CD14-positive monocyte (primary cell): Measurements from ENCODE around the gene NXF3. TPM values are rescaled to one million over a fixed set of nuclear protein-coding genes. Genes with fewer than 3 reads are reported as not detected.
"Not testable (repeated sequence)": the region's sequence is repeated elsewhere in the genome, so short reads cannot be mapped to it uniquely, and the experiment has no call there.

Experiments
- DNase-seq, 3 donors: peaks; one replicate each; pipeline ENCODE4 v3.0.0-alpha.2; 2011 to 2022
- H2AFZ ChIP-seq: 2 replicates; pipeline ENCODE4 v1.6.0; 2012; ENCODE audit warnings: mild to moderate bottlenecking, low read depth, low read length, inconsistent platforms; ENCODE audit not compliant: insufficient read depth, poor library complexity, severe bottlenecking
- H3K27ac ChIP-seq, 2 donors: 1 replicate in 1 of 2; 2 replicates in 1 of 2; pipeline ENCODE4 v1.5.1; 2012 to 2013; ENCODE audit warnings: low read length in 2 of 2, control low read depth in 1 of 2, inconsistent platforms in 1 of 2, low read depth in 1 of 2, mild to moderate bottlenecking in 1 of 2
- H3K27me3 ChIP-seq, 2 donors: one replicate each; pipeline versions ENCODE4 v1.6.0 to v1.6.1; 2011 to 2013; ENCODE audit warnings: low read length in 2 of 2; ENCODE audit not compliant: control insufficient read depth in 2 of 2, insufficient read depth in 2 of 2
- H3K36me3 ChIP-seq, 2 donors: replicated peaks in 1 of 2; 1 replicate in 1 of 2; 2 replicates in 1 of 2; pipeline versions ENCODE4 v1.5.1 to v1.6.1; 2012 to 2013; ENCODE audit warnings: low read length in 2 of 2, control low read depth in 1 of 2, inconsistent platforms in 1 of 2, mild to moderate bottlenecking in 1 of 2; ENCODE audit not compliant: insufficient read depth in 2 of 2, control insufficient read depth in 1 of 2
- H3K4me1 ChIP-seq, 2 donors: 1 replicate in 1 of 2; 2 replicates in 1 of 2; pipeline versions ENCODE4 v1.5.1 to v1.6.1; 2012 to 2013; ENCODE audit warnings: low read length in 2 of 2, control low read depth in 1 of 2, inconsistent platforms in 1 of 2, mild to moderate bottlenecking in 1 of 2, moderate library complexity in 1 of 2; ENCODE audit not compliant: insufficient read depth in 2 of 2, control insufficient read depth in 1 of 2
- H3K4me2 ChIP-seq: replicated peaks from 2 replicates; pipeline ENCODE3; 2012; ENCODE audit warnings: low read length, moderate library complexity, mild to moderate bottlenecking; ENCODE audit not compliant: poor library complexity, severe bottlenecking; ENCODE audit errors: extremely low read depth
- H3K4me3 ChIP-seq, 3 experiments: fragments of 200-600 bp in 1 of 3; sonication (generic) in 1 of 3; replicated peaks in 1 of 3; 1 replicate in 2 of 3; 2 replicates in 1 of 3; pipeline ENCODE4 v1.5.1; 2011 to 2013; ENCODE audit warnings: low read length in 3 of 3, mild to moderate bottlenecking in 3 of 3, control low read depth in 2 of 3, low read depth in 2 of 3, inconsistent platforms in 1 of 3, moderate library complexity in 1 of 3
- H3K79me2 ChIP-seq: 2 replicates; pipeline ENCODE4 v1.6.0; 2012; ENCODE audit warnings: mild to moderate bottlenecking, control low read depth, inconsistent platforms, low read length, moderate library complexity; ENCODE audit not compliant: insufficient read depth
- H3K9ac ChIP-seq: 2 replicates; pipeline ENCODE4 v1.6.0; 2017; ENCODE audit warnings: low read length, mild to moderate bottlenecking; ENCODE audit not compliant: insufficient read depth, poor library complexity, severe bottlenecking
- H3K9me3 ChIP-seq, 2 donors: replicated peaks in 1 of 2; 1 replicate in 1 of 2; 2 replicates in 1 of 2; pipeline versions ENCODE4 v1.5.1 to v1.6.1; 2012 to 2013; ENCODE audit warnings: low read length in 2 of 2, control low read depth in 1 of 2; ENCODE audit not compliant: control insufficient read depth in 1 of 2, insufficient read depth in 1 of 2
- H4K20me1 ChIP-seq: 2 replicates; pipeline ENCODE4 v1.6.0; 2012; ENCODE audit warnings: mild to moderate bottlenecking, low read length, control low read depth, moderate library complexity; ENCODE audit not compliant: insufficient read depth
- H3K27ac Mint-ChIP-seq, 7 donors: one replicate each; pipeline ENCODE4 v1.8.0; 2020; ENCODE audit warnings: mild to moderate bottlenecking in 7 of 7, mixed read lengths in 7 of 7, moderate library complexity in 6 of 7, inconsistent platforms in 2 of 7
- H3K27me3 Mint-ChIP-seq, 3 donors: one replicate each; pipeline ENCODE4 v1.8.0; 2021 to 2022; ENCODE audit warnings: low read depth in 3 of 3, mild to moderate bottlenecking in 3 of 3, mixed read lengths in 3 of 3, moderate library complexity in 3 of 3, inconsistent platforms in 1 of 3
- H3K36me3 Mint-ChIP-seq, 2 donors: one replicate each; pipeline ENCODE4 v1.8.0; 2020; ENCODE audit warnings: mixed read lengths in 2 of 2, inconsistent platforms in 1 of 2, mild to moderate bottlenecking in 1 of 2
- H3K4me1 Mint-ChIP-seq: one replicate; pipeline ENCODE4 v1.8.0; 2020; ENCODE audit warnings: mild to moderate bottlenecking, mixed read lengths
- H3K4me3 Mint-ChIP-seq, 2 donors: one replicate each; pipeline ENCODE4 v1.8.0; 2020; ENCODE audit warnings: mild to moderate bottlenecking in 2 of 2, mixed read lengths in 2 of 2, moderate library complexity in 1 of 2
- H3K9me3 Mint-ChIP-seq, 7 donors: one replicate each; pipeline ENCODE4 v1.8.0; 2020 to 2022; ENCODE audit warnings: mixed read lengths in 7 of 7, mild to moderate bottlenecking in 6 of 7, moderate library complexity in 6 of 7, inconsistent platforms in 2 of 7
- CTCF ChIP-seq: fragments of 200-600 bp; IDR thresholded peaks from one replicate; pipeline ENCODE4 v1.8.0; 2022; ENCODE audit warnings: antibody characterized with exemption, mild to moderate bottlenecking
- WGBS: methylation state at CpG from one replicate; pipeline ENCODE4 v1.1.5; 2013; ENCODE audit warnings: missing lambda C conversion rate; ENCODE audit not compliant: insufficient coverage; 5-methylcytosine and 5-hydroxymethylcytosine counted together
- intact Hi-C, 2 donors: fragments of 100-400 bp; cut with micrococcal nuclease; formaldehyde crosslinking; loops; one replicate each; pipeline versions ENCODE4 v1.15.0 to v1.15.1; 2023
- polyA plus RNA-seq, 3 donors: library from polyadenylated mRNA; depleted of rRNA in 1 of 3; unstranded in 2 of 3; stranded (reverse) in 1 of 3; fragments of 300-500 nt in 2 of 3; fragments of >200 nt in 1 of 3; fragmentation: Illumina TruSeq in 2 of 3; gene quantifications; 1 replicate in 2 of 3; 2 replicates in 1 of 3; pipeline ENCODE4 v1.2.3, GENCODE V29; 2012 to 2021

The NXF3 gene
- polyA plus RNA-seq, 3 donors = not detected

GRCh38 chrX:103109497-103109896 lies 16.6 kb upstream of the NXF3 start:
- H3K27me3 Mint-ChIP-seq, H3K9ac ChIP-seq, H3K36me3 ChIP-seq, H3K27me3 ChIP-seq, H3K4me1 ChIP-seq, H3K4me2 ChIP-seq, H3K79me2 ChIP-seq, H3K27ac Mint-ChIP-seq, intact Hi-C loops, H4K20me1 ChIP-seq, H3K36me3 Mint-ChIP-seq, DNase-seq, H3K27ac ChIP-seq, H3K4me3 ChIP-seq, H2AFZ ChIP-seq, H3K4me3 Mint-ChIP-seq, H3K4me1 Mint-ChIP-seq: not testable (repeated sequence)
- peaks cover 8 to 14% of the 10 kb centered on the region in 2 donors for H3K9me3 ChIP-seq
- H3K9me3 Mint-ChIP-seq = peaks cover 11 to 55% (median 41%) of the 10 kb centered on the region in 7 donors
- WGBS = no CpG with 5 or more reads among the region's 6 CpGs

- Histone ChIP-seq H4K20me1 (no peaks in the 10 kb centered on the region), H3K27me3 (no peaks in the 10 kb centered on the region), H3K9me3 (peaks cover 8 to 9% of the 10 kb centered on the region in 2 donors), H3K79me2 (no peaks in the 10 kb centered on the region), H3K4me2 (no peak overlapping the region), H3K4me3 (no peak overlapping the region), H2AFZ (no peak overlapping the region), H3K27ac (no peak overlapping the region), H3K9ac (no peak overlapping the region), H3K4me1 (no peaks in the 10 kb centered on the region), H3K36me3 (no peaks in the 10 kb centered on the region)
- Mint-ChIP-seq H3K27ac (no peak overlapping the region), H3K9me3 (peaks cover 11 to 55% (median 41%) of the 10 kb centered on the region in 7 donors), H3K4me1 (no peaks in the 10 kb centered on the region), H3K27me3 (peaks cover 0 to 3% (median 0%) of the 10 kb centered on the region in 3 donors), H3K4me3 (no peak overlapping the region), H3K36me3 (no peaks in the 10 kb centered on the region)
- no peak for TF ChIP-seq CTCF
- intact Hi-C loops = no loop called here
- DNase-seq = no peak
- no CpG with 5 or more reads among the region's 4 CpGs for WGBS
Measured at GRCh38 chrX:103107836-103108235, 14.9 kb upstream of the NXF3 start.

- H2AFZ ChIP-seq = not testable (repeated sequence)
Measured at GRCh38 chrX:103107227-103107737, 14.3 kb upstream of the NXF3 start.

GRCh38 chrX:103104370-103104769 lies 11.4 kb upstream of the NXF3 start:
- H3K79me2 ChIP-seq, H4K20me1 ChIP-seq, H2AFZ ChIP-seq, H3K27ac ChIP-seq, H3K9me3 ChIP-seq, H3K27me3 ChIP-seq, DNase-seq, H3K4me1 ChIP-seq, H3K27me3 Mint-ChIP-seq, H3K4me3 Mint-ChIP-seq, intact Hi-C loops, H3K36me3 ChIP-seq, H3K36me3 Mint-ChIP-seq, H3K4me3 ChIP-seq, H3K27ac Mint-ChIP-seq, H3K4me1 Mint-ChIP-seq, H3K9ac ChIP-seq, H3K4me2 ChIP-seq: not testable (repeated sequence)
- WGBS = no CpG with 5 or more reads among the region's 26 CpGs
- H3K9me3 Mint-ChIP-seq = peaks cover 9 to 38% (median 27%) of the 10 kb centered on the region in 7 donors

More at GRCh38 chrX:103107227-103107737, 14.3 kb upstream of the NXF3 start:
- intact Hi-C loops, H3K4me3 ChIP-seq, H3K4me2 ChIP-seq, H3K79me2 ChIP-seq, H3K36me3 ChIP-seq, H3K9ac ChIP-seq, H3K27me3 ChIP-seq, H4K20me1 ChIP-seq, H3K4me1 Mint-ChIP-seq, H3K36me3 Mint-ChIP-seq, DNase-seq, H3K4me1 ChIP-seq, H3K27ac Mint-ChIP-seq, H3K9me3 ChIP-seq, H3K4me3 Mint-ChIP-seq, H3K27ac ChIP-seq, H3K27me3 Mint-ChIP-seq: not testable (repeated sequence)
- peaks cover 11 to 52% (median 41%) of the 10 kb centered on the region in 7 donors for H3K9me3 Mint-ChIP-seq
- WGBS = 96% methylated on average over 7 of the region's 21 CpGs
